IPS-11a (cell line): ENCODE data around the gene PGAP3.

ENCODE experiments used
- H3K4me3 ChIP-seq: one replicate; pipeline ENCODE4 v1.5.1; 2013; ENCODE audit warnings: low read depth, low read length, control low read depth

The PGAP3 gene

DNA sequence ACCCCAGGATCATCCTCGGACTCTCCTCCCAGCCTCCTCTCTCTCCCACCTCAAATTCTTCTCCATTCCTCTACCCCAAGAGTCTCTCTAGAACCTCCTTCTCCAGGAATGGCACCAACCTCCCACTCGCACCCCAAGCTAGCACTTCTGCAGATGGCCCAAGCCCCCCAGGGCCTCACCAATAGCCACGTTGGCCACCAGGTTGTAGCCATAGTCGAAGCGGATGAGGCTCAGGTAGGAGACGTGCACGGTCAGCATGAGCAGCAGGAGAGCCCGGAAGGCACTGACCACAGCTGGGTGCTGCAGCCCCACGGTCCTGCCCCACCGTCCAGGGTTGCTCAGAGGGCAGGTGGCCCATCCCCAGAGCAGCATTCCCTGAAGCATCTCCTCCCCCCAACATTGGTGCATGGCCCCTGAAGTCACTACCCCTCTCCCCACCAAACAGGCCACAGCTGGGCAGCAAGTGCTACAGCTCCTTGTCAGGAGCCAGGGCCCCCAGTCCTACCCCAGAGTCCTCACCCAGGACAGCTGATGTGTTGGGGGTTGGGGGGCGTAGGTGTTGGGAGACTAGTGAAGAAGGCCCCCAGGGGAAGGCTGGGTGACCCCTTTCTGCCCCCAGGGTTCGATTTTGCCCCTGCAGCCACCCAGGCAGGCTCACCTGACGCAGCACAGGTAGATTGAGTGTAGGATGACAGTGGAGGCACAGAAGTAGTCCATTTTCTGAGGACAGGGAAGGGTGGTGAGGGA, 14.3 kb downstream of the PGAP3 start:
- H3K4me3 ChIP-seq: no peak overlapping the region

DNA sequence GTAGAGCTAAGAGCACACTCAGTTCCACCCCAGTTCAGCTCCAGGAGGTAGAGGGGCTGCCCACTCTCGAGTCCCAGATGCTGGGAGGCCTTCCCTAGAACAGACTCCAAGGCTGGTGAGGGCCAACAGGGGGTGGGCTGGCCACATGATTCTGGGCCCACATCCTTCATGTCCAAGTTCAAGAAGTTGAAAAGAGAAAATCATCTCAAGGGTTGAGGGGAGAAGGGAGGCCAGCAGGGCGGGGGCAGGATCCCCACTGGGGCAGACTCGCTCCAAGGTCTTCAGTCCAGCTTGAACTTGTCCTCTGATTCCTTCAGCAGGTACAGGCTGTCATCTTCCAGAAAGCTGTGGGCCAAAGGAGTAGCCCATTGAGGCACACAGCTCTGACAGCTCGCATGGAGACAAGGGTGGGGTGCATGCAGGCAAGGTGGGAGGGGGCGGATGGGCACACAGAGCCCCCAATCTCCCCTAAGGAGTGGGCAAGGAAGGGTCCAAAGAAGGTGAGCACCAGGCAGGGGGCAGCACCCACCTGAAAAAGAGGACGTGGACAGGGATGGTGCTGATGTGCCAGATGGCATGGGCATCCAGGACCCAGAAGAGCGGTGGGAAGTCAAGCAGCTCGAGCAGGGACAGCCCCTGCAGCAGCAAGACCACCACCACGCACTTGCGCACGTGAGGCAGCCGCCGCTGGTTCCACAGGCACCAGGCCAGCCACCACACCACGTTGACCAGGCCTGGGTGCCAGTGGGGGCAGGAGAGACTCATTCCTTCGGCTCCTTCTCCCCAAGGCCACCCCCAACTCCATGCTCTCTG, 15.1 kb downstream of the PGAP3 start:
- no peak overlapping the region for H3K4me3 ChIP-seq

DNA sequence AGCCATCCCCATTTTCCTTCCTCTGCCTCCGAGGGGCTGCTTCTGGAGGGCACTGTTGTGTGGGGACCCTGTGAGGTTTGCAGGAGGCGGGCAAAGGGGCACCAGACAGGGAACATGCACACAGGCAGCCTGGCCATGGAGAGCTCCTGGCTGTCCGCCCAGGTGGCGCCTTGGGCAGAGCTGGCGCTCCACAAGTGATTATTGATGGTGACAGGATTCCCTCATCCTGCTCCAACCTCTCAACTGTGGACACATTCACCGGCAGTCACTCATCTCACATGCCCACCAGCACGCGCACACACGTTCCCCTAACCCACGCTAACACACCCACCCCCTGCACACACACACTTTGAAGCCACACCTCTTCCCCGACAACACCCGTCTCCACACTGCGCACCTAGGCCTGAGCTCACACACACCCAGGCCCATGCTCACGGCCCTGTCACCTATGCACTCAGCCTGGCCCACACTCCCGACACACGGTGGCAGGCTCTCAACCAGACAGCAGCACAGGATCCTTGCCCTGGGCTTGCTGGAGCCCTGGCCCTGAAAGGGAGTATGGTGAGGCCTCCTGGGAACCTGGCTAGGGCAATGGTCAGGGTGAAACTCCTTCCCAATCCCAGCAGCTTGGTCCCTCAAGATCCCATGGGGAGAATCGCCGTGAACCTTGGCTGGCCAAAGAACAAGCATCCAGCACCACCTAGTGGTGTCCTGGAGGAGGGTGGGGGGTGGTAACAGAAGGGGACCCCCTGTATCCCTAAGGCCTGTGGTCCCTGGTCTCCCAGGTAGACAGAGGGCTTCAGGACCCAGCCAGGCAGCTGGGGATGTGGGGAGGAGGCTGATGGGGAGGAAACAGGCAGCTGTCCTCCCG, 16.0 kb downstream of the PGAP3 start:
- no peak overlapping the region for H3K4me3 ChIP-seq

DNA sequence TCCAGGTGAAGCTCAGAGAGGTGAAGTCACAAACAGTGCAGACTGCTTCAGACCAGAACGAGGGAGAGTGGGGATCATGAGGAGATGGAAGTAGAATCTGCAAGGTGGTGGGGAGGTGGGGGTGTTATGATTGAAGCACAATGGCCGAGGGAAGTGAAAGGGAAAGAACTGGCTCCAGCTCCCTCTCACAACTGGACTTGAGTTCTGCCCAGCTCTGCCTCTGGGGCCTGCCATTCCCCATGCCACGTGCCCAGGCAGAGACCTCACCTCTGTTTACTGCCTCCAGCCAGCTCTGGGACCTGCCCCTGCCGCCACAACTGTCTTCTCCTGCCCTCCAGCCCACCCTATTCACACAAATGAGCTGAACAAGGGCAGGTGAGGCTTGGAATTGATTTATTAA, 17.1 kb downstream of the PGAP3 start:
- no peak overlapping the region for H3K4me3 ChIP-seq

DNA sequence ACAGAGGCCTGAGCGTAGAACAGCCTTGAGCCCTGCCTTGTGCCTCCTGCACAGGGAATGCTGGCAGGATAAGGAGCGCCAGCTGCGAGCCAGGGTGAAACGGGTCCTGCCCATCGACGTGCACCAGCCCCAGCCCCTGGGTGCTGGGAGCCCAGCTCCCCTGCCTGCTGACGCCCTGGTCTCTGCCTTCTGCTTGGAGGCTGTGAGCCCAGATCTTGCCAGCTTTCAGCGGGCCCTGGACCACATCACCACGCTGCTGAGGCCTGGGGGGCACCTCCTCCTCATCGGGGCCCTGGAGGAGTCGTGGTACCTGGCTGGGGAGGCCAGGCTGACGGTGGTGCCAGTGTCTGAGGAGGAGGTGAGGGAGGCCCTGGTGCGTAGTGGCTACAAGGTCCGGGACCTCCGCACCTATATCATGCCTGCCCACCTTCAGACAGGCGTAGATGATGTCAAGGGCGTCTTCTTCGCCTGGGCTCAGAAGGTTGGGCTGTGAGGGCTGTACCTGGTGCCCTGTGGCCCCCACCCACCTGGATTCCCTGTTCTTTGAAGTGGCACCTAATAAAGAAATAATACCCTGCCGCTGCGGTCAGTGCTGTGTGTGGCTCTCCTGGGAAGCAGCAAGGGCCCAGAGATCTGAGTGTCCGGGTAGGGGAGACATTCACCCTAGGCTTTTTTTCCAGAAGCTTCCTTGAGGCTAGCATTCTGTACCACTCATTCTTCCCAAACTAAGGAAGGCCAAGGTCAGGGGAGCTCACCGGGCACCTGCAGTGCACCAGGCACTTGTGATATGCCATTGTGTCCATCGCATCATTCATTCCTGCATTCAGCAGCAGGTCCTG, 17.7 kb downstream of the PGAP3 start:
- H3K4me3 ChIP-seq: no peak overlapping the region

DNA sequence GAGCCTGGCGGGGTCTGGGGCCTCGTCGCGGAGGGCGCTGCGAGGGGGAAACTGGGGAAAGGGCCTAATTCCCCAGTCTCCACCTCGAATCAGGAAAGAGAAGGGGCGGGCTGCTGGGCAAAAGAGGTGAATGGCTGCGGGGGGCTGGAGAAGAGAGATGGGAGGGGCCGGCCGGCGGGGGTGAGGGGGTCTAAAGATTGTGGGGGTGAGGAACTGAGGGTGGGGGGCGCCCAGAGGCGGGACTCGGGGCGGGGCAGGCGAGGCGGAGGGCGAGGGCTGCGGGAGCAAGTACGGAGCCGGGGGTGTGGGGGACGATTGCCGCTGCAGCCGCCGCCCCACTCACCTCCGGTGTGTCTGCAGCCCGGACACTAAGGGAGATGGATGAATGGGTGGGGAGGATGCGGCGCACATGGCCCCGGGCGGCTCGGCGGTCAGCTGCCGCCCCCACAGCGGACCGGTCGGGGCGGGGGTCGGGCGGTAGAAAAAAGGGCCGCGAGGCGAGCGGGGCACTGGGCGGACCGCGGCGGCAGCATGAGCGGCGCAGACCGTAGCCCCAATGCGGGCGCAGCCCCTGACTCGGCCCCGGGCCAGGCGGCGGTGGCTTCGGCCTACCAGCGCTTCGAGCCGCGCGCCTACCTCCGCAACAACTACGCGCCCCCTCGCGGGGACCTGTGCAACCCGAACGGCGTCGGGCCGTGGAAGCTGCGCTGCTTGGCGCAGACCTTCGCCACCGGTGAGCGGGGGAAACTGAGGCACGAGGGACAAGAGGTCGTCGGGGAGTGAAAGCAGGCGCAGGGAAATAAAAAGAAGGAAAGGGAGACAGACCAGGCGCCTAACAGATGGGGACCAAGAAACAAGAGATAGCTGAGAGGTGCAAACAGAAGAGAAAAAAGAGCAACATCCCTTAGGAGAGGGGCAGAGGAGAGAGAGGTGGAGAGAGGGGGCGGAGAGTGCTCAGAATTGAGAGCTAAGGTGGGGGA, 19.6 kb downstream of the PGAP3 start, which contains the start of gene PNMT:
Gene PNMT, plus strand, starts transcription at position 509 of the 980 bp plus-strand sequence. Its CDS starts 23 bp downstream, at position 532.
- peak within 1 kb of the TSS; percentile 28 for H3K4me3 ChIP-seq

DNA sequence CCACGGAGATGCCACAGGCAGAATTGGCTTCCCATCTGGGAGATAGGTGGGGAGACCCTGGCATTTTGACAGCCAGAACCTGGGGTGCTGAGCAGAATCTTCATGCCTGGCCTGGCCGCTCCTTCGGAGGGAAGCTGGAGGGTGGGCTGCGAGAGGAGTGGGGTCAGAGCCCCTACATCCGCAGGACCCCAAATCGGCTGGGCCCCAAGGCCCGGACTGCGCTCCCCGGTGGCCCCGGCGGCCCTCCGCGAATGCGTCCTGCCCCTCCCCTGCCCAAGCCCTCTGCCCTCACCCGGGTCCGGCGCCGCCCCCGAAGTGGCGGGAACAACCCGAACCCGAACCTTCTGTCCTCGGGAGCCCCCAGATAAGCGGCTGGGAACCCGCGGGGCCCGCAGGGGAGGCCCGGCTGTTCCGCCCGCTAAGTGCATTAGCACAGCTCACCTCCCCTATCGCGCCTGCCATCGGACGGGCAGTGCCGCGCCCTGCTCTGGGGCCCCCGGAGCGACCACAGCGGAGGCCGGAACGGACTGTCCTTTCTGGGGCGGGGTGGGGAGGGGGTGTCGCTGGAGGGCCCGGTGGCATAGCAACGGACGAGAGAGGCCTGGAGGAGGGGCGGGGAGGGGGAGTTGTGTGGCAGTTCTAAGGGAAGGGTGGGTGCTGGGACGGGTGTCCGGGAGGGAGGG, 20.5 kb downstream of the PGAP3 start:
- H3K4me3 ChIP-seq: peak overlapping the region; percentile 13

DNA sequence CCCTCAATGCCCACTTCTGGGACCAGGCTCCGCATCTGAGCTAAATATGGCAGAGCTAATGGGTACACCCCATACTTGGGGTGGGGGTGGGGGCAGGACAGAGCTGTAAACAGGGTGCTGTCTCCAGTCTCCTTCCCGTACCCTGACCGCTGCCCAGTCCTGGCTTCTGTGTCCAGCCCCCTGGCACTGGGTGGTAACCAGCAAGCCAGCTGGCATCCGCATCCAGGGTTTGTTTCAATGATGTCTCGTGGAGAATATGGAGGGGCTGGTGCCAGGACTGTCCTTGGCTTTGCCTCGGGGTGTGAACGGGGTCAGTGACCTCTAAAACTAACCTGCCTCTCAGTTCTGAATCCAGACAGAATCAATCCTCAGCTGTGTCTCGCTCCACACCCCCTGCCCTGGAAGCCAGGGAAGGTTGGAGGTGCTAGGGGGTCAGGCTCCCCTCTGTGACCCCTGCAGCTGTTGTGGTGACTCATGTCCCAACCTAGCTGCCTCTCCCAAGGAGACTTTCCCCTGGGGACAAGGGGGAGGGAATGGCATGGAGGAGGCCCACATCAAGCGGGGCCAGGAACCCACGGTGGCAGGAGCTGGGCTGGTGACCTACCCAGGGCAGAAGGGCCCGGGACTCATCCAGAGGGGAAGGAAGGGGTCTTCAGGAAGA, 21.1 kb downstream of the PGAP3 start:
- no peak overlapping the region for H3K4me3 ChIP-seq

DNA sequence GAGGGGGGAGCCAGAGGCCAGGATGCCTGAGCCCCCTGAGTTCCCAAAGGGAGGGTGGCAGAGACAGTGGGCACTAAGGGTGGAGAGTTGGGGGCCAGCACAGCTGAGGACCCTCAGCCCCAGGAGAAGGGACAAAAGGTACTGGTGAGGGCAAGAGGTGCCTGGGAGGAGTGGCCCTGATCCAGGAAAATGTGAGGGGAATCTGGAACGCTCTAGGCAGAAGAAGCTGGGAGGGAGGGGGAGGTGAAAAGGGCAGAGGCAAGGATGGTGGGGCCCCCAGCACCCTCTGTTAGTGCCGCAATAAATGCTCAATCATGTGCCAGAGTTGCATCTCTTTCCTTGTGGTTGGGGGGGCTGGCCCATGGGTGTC, 21.6 kb downstream of the PGAP3 start:
- no peak overlapping the region for H3K4me3 ChIP-seq

DNA sequence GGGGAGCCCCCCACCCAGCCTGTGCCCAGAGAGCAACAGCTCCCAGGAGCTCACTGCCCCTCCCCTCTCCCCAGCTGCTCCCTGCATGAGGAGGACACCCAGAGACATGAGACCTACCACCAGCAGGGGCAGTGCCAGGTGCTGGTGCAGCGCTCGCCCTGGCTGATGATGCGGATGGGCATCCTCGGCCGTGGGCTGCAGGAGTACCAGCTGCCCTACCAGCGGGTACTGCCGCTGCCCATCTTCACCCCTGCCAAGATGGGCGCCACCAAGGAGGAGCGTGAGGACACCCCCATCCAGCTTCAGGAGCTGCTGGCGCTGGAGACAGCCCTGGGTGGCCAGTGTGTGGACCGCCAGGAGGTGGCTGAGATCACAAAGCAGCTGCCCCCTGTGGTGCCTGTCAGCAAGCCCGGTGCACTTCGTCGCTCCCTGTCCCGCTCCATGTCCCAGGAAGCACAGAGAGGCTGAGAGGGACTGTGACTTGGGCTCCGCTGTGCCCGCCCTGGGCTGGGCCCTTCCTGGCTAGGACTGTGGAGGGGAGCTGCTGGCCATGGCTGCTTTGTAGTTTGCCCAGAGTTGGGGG, 22.1 kb downstream of the PGAP3 start:
- no peak overlapping the region for H3K4me3 ChIP-seq

DNA sequence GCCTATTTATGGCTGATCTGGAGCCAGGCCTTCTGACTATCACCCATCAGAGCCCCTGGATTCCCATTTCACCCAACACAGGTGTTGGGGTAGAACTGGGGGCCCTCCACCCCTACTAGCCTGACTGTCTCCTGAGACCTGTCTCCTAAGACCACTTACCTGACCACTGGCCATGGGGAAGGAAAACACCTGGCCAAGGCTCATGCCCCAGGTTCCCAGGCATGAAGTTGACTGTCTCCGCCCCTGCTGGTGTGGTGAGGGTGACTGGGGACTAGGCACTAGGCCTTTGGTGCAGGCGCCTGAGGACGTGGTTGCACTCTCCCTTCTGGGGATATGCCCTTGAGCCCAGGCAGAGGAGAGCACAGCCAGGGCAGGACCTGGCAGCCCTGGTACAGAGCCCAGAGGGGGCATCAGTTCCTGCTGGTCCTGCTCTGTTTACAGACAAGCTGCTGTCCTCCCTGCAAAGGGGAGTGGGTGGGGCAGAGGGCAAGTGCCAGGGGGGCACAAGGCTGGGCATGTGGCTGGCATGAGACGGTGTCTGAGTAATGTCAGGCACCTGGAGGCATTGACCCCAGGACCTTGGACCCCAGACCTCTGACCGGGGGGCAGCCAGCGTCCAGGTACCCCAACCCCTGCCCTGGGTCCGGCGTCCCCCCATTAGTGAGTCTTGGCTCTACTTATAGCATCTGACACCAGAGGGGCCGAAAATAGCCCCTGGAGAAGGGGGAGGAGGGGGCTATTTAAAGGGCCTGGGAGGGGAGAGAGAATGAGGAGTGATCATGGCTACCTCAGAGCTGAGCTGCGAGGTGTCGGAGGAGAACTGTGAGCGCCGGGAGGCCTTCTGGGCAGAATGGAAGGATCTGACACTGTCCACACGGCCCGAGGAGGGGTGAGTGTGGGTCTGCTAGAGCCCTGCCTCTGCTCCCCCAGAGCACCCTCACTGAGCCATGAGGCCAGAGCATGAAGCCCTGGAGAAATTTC, 23.0 kb downstream of the PGAP3 start, which contains the start of gene TCAP:
Gene TCAP, plus strand, starts transcription at position 769 of the 981 bp plus-strand sequence. Its CDS starts 11 bp downstream, at position 780.
- H3K4me3 ChIP-seq: no peak within 1 kb of the TSS

DNA sequence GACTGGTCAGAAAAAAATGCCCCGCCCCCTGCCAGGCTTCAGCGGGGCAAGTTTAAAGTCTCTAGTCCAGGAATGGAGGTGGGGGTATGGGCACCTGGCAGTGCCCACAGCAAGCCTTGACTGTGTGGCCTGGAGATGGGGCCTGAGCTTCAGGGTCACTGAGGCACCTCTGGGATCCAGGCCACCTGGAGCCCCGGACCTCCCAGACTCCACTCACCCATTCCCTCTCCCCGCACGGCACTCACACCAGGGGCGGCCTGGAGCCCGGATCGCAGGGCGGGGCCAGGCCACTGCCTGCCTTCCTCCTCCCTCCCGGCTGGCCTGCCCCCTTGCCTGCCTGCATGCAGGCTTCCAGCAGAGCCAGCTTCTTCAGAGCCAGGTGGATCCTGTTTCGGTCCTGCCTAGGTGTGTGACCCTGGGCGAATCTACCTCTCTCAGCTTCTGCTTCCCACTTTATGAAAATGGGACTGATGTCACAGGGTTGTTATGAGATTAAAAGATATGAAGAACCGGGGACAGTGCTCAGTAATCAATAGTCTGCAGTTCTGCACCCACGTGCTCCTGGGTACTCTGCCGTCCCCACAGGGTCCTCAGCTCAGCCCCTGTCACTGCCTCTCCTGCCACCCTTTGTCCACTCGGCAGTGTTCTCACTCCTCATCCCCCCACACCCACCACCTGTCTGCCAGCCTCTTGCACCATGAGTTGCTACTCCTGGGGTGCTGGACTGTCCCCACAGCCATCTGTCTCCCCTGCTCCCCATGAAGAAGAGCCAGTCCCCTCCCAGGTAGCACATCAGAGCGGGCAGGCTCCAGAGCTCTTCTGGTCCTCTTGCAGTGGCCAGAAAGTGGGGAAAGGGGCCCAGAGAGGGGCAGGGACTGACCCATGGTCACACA, 23.9 kb downstream of the PGAP3 start:
- H3K4me3 ChIP-seq: no peak overlapping the region

DNA sequence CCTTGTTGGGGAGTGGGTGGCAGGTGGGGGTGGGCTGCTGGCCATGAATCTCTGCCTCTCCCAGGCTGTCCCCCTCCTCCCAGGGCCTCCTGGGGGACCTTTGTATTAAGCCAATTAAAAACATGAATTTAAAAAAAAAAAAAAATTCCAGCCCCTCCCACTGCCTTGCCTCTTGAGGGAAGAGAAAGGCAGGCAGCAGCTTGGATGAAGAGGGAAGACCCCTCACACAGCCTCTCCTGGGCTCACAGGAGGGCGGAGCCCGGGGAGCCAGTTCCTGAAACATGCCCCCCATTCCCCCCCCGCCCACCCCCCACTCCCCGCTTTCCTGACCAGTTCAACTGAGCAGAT, 24.5 kb downstream of the PGAP3 start:
- no peak overlapping the region for H3K4me3 ChIP-seq

DNA sequence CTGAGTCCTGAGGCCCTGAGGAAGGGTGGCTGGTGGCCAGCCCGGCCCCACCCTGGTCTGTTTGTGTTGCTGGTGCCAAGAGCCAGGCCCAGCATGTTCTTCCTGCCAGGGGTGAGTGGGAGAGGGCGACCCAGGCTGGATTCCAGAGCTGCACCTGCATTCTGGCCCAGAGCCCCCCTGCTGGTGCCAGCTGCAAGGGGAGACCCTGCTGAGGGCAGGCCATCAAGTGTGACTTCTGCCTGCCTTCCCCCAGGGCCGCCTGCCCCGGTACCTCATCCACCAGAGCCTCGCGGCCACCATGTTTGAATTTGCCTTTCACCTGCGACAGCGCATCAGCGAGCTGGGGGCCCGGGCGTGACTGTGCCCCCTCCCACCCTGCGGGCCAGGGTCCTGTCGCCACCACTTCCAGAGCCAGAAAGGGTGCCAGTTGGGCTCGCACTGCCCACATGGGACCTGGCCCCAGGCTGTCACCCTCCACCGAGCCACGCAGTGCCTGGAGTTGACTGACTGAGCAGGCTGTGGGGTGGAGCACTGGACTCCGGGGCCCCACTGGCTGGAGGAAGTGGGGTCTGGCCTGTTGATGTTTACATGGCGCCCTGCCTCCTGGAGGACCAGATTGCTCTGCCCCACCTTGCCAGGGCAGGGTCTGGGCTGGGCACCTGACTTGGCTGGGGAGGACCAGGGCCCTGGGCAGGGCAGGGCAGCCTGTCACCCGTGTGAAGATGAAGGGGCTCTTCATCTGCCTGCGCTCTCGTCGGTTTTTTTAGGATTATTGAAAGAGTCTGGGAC, 25.1 kb downstream of the PGAP3 start:
- no peak overlapping the region for H3K4me3 ChIP-seq
